Spleen (tissue), 11 donors: ENCODE data around the gene USPL1. TPM values are rescaled to one million over a fixed set of nuclear protein-coding genes. Genes with fewer than 3 reads are reported as not detected.
A peak's percentile ranks its signal among the peaks of the same experiment; 100 is the strongest.

Experiments used
- DNase-seq: peaks from one replicate; pipeline ENCODE4 v3.0.0-alpha.2; 2020
- H3K27ac ChIP-seq, 8 donors: fragments of 200-600 bp; sonication (generic) in 7 of 8; 1 replicate in 4 of 8; 2 replicates in 4 of 8; pipeline versions ENCODE4 v1.5.0 to v1.8.0; 2016 to 2021; ENCODE audit warnings: inconsistent platforms in 4 of 8, mild to moderate bottlenecking in 4 of 8, moderate library complexity in 1 of 8
- H3K27me3 ChIP-seq, 7 donors: fragments of 200-600 bp; sonication (generic) in 6 of 7; replicated peaks in 1 of 7; 1 replicate in 4 of 7; 2 replicates in 3 of 7; pipeline versions ENCODE4 v1.5.0 to v1.8.0; 2016 to 2021; ENCODE audit warnings: inconsistent platforms in 3 of 7, mild to moderate bottlenecking in 1 of 7
- H3K36me3 ChIP-seq, 6 donors: fragments of 200-600 bp; sonication (generic) in 5 of 6; 1 replicate in 4 of 6; 2 replicates in 2 of 6; pipeline versions ENCODE4 v1.5.0 to v1.8.0; 2016 to 2021; ENCODE audit warnings: inconsistent platforms in 2 of 6
- H3K4me1 ChIP-seq, 6 donors: fragments of 200-600 bp; sonication (generic) in 5 of 6; 1 replicate in 3 of 6; 2 replicates in 3 of 6; pipeline versions ENCODE4 v1.5.0 to v1.8.0; 2016 to 2021; ENCODE audit warnings: inconsistent platforms in 3 of 6
- H3K4me3 ChIP-seq, 8 donors: fragments of 200-600 bp; sonication (generic) in 7 of 8; 1 replicate in 4 of 8; 2 replicates in 4 of 8; pipeline versions ENCODE4 v1.5.0 to v1.8.0; 2016 to 2021; ENCODE audit warnings: inconsistent platforms in 4 of 8, mild to moderate bottlenecking in 4 of 8, moderate library complexity in 2 of 8
- H3K9me3 ChIP-seq, 8 donors: fragments of 200-600 bp; sonication (generic) in 7 of 8; 1 replicate in 4 of 8; 2 replicates in 4 of 8; pipeline versions ENCODE4 v1.5.0 to v1.8.0; 2016 to 2021; ENCODE audit warnings: inconsistent platforms in 4 of 8
- CTCF ChIP-seq, 11 experiments: fragments of 200-600 bp in 7 of 11; fragments of 450-650 bp in 4 of 11; sonication (generic) in 4 of 11; IDR thresholded peaks in 8 of 11; conservative IDR thresholded peaks in 3 of 11; 1 replicate in 7 of 11; 2 replicates in 4 of 11; pipeline versions ENCODE4 v1.4.0 to v1.8.0; 2016 to 2021; ENCODE audit warnings: antibody characterized with exemption in 11 of 11, inconsistent platforms in 4 of 11, mild to moderate bottlenecking in 1 of 11
- POLR2A ChIP-seq, 3 donors: fragments of 450-650 bp; IDR thresholded peaks; one replicate each; pipeline ENCODE4 v1.5.1; 2017; ENCODE audit warnings: antibody characterized with exemption in 3 of 3, mild to moderate bottlenecking in 1 of 3
- POLR2AphosphoS5 ChIP-seq, 3 donors: sonication (generic); formaldehyde crosslinking; IDR thresholded peaks; one replicate each; pipeline ENCODE4 v1.5.1; 2017; ENCODE audit warnings: antibody characterized with exemption in 3 of 3
- WGBS, 5 donors: extraction: QIAGEN DNeasy Blood & Tissue Kit in 3 of 5; methylation state at CpG; one replicate each; pipeline versions ENCODE4 v1.1.5 to v1.1.7; 2013 to 2018; 5-methylcytosine and 5-hydroxymethylcytosine counted together
- intact Hi-C: fragments of 100-400 bp; cut with DNase I; formaldehyde crosslinking; loops from one replicate; pipeline ENCODE4 v1.15.0; 2023; ENCODE audit warnings: low total_unique reads
- polyA plus RNA-seq, 3 donors: library from polyadenylated mRNA; stranded (reverse); fragments of 200-250 nt; gene quantifications; one replicate each; pipeline ENCODE4 v1.2.1, GENCODE V29; 2013
- total RNA-seq, 7 donors: library from RNA; depleted of rRNA in 3 of 7; stranded (reverse); fragments of >200 nt in 3 of 7; fragmentation: NEBNext Ultra II Directional in 4 of 7; extraction: Animal tissue kit (Norgen Biotek cat#: 25700) in 4 of 7; gene quantifications; one replicate each; pipeline versions ENCODE4 v1.1.0 to v1.2.1, GENCODE V29; 2016 to 2021
- donor health status: healthy with polysubstance abuse.
- donor health status: DM: no; HTN: no; CAD: no; lungs with moderate emphysema.
- donor health status: DM: no; HTN: no; CAD: no.
- donor health status: Bipolar disorder and iron deficiency.
- donor health status: healthy.
- donor health status: DM: no; HTN: no; CAD: no.
- donor health status: DM: yes; HTN: yes; CAD: no.

The USPL1 gene
- total and polyA plus RNA-seq, 10 donors: 11.7 to 42.2 (median 26.6) TPM

GRCh38 chr13:30675717-30676116, 58.0 kb downstream of the USPL1 start:
- Histone ChIP-seq H3K36me3 (no peaks in the 10 kb centered on the region), H3K4me1 (peaks cover 0 to 42% (median 23%) of the 10 kb centered on the region in 6 donors), H3K27ac (peak overlapping the region in 3 of 8 donors; percentile 2 to 47 (median 22)), H3K4me3 (no peak overlapping the region), H3K27me3 (no peaks in the 10 kb centered on the region), H3K9me3 (no peaks in the 10 kb centered on the region)
- TF ChIP-seq CTCF (IDR thresholded peaks at IDR 0.05 in 8 of 11, conservative IDR thresholded peaks at IDR 0.05 in 3 of 11) (no peak), POLR2AphosphoS5 (IDR thresholded peaks at IDR 0.05) (no peak)
- WGBS, 5 donors: 23 to 48% (median 31%) methylated on average over 3 of the region's 3 CpGs
- no peak for DNase-seq
- intact Hi-C loops: loop anchor here (5.0 to 10.0 kb wide), 2 partner anchors 61 to 127 kb away; partner anchors contain the start of gene USPL1

GRCh38 chr13:30676672-30677071, 59.0 kb downstream of the USPL1 start:
- DNase-seq: no peak
- Histone ChIP-seq H3K36me3 (no peaks in the 10 kb centered on the region), H3K4me3 (no peak overlapping the region), H3K4me1 (peaks cover 0 to 45% (median 23%) of the 10 kb centered on the region in 6 donors), H3K27me3 (no peaks in the 10 kb centered on the region), H3K27ac (no peak overlapping the region), H3K9me3 (no peaks in the 10 kb centered on the region)
- 74 to 86% (median 81%) methylated on average over 3 of the region's 3 CpGs for WGBS, 5 donors
- intact Hi-C loops: loop anchor here (5.0 to 10.0 kb wide), 2 partner anchors 62 to 126 kb away; partner anchors contain the start of gene USPL1
- TF ChIP-seq CTCF (IDR thresholded peaks at IDR 0.05 in 8 of 11, conservative IDR thresholded peaks at IDR 0.05 in 3 of 11) (no peak), POLR2AphosphoS5 (IDR thresholded peaks at IDR 0.05) (no peak), POLR2A (IDR thresholded peaks at IDR 0.05) (no peak)

GRCh38 chr13:30679483-30680330, 62.0 kb downstream of the USPL1 start:
- TF ChIP-seq POLR2AphosphoS5 (IDR thresholded peaks at IDR 0.05): no peak
- TF ChIP-seq POLR2A (IDR thresholded peaks at IDR 0.05): no peak
- peak; percentile 49 to 77 (median 62) for TF ChIP-seq CTCF (IDR thresholded peaks at IDR 0.05 in 8 of 11, conservative IDR thresholded peaks at IDR 0.05 in 3 of 11)
- 32 to 46% (median 38%) methylated on average over 9 of the region's 9 CpGs for WGBS, 5 donors
- H3K4me1 ChIP-seq: peaks cover 0 to 32% (median 10%) of the 10 kb centered on the region in 6 donors

GRCh38 chr13:30681843-30682242, 64.1 kb downstream of the USPL1 start:
- 30 to 63% (median 39%) methylated on average over 2 of the region's 2 CpGs for WGBS, 5 donors
- no peaks in the 10 kb centered on the region for H3K36me3 ChIP-seq
- intact Hi-C loops: no loop called here
- no peaks in the 10 kb centered on the region for H3K9me3 ChIP-seq
- H3K27me3 ChIP-seq: no peaks in the 10 kb centered on the region
- no peak overlapping the region for H3K4me3 ChIP-seq
- peak overlapping the region in 2 of 8 donors; percentile 13 to 39 for H3K27ac ChIP-seq
- peaks cover 0 to 21% (median 8%) of the 10 kb centered on the region in 6 donors for H3K4me1 ChIP-seq
- TF ChIP-seq CTCF (IDR thresholded peaks at IDR 0.05 in 8 of 11, conservative IDR thresholded peaks at IDR 0.05 in 3 of 11): no peak
- no peak for TF ChIP-seq POLR2AphosphoS5 (IDR thresholded peaks at IDR 0.05)
- no peak for TF ChIP-seq POLR2A (IDR thresholded peaks at IDR 0.05)
- DNase-seq: no peak

More at GRCh38 chr13:30679483-30680330, 62.0 kb downstream of the USPL1 start:
- Histone ChIP-seq H3K9me3 (no peaks in the 10 kb centered on the region), H3K4me3 (no peak overlapping the region), H3K27me3 (no peaks in the 10 kb centered on the region), H3K36me3 (no peaks in the 10 kb centered on the region), H3K27ac (peak overlapping the region in 1 of 8 donors; percentile 12)
- intact Hi-C loops: loop anchor here (5.0 to 10.0 kb wide), 2 partner anchors 65 to 123 kb away; partner anchors contain the start of gene USPL1
- DNase-seq: no peak
